ENCODE data around the gene PLCL1.

Gene PLCL1

DNA sequence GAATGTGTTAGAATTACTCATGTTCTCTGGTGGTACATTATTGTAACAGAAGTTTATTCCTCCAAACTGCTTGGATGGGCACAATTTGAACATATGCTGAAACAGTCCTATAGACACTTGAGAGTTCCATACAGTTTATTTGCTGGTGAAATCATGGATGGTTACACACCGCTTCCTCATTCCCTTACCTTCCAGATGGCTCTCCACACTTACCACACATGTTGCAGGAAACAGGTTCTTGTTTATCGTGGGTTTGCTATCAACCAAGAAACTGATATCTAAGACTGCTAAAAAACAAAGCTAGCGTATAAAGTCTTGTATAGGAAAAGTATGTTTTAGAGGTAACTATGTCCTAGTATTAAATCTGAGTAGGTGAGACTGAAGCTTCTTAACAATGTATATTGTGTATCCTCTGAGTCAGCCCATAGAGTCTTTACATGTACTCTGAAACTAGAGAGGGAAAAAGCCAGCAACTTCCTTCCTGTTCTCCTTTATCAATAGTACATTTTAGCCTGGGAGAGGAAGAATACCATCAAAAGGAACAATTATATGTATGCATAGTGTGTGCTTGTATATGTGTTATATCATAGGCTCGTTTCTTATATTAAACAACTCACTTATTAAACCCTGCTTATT, 313.1 kb downstream of the PLCL1 start:
- no peak for DNase-seq (ENCODE audit: low read depth)

DNA sequence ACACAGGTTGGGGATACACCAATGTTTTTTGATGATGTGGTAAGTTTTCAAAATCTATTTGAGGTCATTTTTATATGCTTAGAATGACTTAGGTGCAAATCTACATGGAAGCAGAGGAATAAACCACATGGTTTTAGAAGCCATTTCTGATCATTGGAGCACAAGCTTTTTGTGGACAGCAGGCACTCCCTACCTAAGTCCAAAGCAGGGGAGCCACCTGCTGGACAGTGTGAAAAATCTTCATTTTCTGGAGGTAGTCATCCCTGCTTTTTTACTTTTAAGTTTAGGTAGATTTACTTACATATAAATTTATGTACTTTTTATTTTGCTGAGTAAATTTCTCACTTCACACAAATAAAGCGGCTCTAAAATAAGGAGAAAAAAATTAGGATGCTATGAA, 323.2 kb downstream of the PLCL1 start:
- DNase-seq (ENCODE audit: low read depth): peak; percentile 26

DNA sequence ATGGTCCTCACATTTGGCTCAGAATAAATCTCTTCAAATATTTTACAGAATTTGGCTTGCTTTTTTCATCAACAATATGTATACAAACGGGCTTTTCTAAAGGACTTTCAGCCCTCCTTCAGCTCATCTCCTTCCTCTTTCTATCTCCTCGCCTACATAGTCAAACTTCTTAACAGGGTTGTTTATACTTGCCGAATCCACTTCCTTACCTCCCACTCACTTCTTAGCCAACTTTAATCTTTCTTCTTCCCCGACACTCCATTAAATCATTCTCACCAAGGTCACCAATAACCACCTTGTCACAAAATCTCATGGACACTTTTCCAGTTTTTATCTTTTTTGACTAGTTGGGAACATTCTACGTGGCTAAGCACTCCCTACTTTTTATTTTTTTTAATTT, 325.2 kb downstream of the PLCL1 start:
- no peak for DNase-seq (ENCODE audit: low read depth)

DNA sequence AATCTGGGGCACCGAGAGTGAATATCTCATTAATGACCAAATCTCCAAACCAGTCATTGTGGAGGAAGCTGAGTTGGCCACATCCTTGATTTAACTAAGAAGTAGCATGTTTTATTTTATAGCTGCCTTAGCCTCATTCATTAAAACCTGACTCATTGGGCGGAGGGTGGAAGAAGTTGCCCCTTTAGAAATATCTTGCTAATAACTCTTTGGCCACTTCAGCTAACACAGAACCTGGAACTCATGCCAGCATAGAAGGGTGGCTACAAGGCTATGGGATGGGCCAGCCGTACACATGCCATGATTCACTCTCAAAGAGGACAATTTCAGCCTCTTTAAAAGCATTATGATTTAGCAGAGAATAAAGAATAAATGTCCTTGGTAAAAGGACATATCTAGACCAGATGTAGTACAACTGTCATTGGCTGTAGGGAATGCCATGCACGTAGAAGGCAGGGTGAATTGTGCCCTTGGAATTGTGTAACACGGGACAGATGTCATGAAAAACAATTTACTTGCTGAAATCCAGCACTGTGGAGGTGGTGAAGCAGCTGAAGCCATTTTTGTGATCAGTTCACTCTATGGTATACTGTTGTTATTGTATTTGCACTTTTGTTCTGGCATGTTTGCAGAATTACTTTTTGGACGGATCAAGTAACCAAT, 330.0 kb downstream of the PLCL1 start:
- no peak for DNase-seq (ENCODE audit: low read depth)

DNA sequence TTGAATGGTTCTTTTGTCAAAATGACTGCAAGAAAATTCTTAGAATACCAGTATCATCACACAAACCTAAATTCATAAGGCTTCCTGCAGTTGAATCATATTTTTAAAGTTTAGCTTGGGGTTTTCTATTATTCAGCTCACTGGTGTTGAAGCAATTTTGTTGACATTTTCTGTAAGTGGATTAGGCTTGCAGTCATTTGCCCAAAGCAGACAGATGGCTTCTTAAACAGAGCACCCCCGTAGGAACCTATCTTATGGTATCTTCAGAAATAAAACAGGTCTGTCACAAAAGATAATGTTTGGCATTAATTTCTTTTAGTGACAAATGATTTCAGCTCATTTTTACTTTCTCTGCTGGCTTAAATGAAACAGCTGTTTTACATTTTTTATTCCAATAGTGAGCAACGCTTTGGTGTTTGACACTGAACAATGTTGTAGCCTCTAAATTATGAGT, 331.1 kb downstream of the PLCL1 start:
- no peak for DNase-seq (ENCODE audit: low read depth)

DNA sequence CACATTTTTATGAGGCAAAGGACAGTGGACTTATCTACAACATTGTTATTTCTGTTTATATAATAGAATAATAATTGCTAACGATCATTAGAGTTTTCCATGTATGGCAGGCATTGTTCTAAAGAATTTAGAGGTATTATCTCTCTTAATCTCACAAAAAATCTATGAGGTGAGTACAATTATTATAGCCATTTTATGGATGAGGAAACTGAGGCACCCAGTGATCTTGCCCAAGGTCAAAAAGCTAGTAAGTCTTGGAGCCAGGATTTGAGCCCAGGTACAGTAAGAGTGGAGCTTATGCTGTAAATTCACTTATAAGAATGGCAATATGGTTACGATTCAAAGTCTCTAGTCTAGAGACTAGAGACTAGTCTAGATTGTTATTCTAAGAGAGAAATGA, 331.7 kb downstream of the PLCL1 start:
- no peak for DNase-seq (ENCODE audit: low read depth)

DNA sequence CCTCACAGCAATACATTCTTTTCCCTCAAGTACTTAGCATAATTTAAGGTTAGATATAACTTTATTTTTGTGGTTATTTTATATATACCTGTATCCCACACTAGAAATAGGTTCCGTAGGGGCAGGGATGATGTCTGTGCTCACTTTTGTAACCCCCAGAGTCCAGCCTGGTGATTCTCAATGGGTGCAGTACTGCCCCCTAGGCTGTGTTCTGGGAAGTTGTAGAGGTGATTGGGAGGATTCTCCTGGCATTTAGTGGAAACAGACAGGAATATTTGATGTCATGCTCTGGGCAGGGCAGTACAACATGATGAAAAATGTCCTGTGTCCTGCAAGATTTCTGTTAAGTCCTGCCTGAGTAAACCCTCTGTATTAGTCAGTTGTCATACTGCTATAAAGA, 333.3 kb downstream of the PLCL1 start:
- no peak for DNase-seq (ENCODE audit: low read depth)

DNA sequence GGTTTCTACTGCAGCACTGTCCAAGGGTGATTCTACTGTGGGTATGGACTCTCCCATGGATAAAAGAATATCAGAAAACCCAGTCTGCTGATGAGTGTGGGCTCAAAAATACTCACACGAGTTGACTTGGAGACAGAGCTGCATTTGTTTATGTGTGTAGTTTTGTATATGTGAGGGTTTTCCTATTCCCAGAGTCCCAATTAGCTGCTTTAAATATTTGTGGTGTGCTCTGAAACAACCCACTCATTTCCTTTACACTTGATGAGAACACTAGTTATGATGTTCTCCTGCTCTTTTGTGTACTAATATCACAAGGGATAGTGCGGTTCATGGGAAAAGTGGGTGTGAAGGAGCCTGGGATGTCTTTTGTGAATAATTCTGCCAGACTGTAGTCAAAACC, 337.3 kb downstream of the PLCL1 start:
- no peak for DNase-seq (ENCODE audit: low read depth)

DNA sequence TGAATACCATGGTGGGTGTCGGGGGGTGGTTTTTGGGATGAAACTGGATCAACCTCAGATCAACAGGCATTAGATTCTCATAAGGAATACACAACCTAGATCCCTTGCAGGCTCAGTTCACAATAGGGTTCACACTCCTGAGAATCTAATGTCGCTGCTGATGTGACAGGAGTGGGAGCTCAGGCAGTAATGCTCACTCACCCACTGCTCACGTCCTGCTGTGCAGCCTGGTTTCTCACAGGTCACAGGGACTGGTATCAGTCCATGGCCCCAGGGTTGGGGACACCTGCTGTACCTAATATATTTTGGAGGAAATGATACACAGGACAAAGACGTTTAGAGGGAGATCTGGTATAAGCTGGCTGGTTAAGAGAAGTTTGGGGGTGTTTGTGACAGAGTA, 338.8 kb downstream of the PLCL1 start:
- no peak for DNase-seq (ENCODE audit: low read depth)

DNA sequence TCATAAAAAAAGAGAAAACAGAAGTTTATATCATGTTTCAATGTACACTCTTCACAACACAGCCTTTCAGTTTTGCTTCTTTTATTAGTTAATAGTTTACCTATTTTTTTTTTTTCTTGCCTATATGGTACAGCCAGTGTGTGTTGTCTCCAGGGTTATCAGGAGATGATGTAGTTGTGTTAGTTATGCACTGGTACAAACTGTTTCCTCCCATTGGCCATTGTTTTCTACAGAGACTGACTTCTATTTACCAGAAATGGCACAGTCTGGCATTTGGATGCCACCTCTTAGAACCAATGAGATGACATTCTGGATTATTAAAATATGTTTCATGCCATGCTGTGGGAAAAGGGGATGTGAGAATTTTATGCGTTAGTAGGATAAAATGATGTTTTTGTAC, 339.4 kb downstream of the PLCL1 start:
- DNase-seq (ENCODE audit: low read depth): no peak

DNA sequence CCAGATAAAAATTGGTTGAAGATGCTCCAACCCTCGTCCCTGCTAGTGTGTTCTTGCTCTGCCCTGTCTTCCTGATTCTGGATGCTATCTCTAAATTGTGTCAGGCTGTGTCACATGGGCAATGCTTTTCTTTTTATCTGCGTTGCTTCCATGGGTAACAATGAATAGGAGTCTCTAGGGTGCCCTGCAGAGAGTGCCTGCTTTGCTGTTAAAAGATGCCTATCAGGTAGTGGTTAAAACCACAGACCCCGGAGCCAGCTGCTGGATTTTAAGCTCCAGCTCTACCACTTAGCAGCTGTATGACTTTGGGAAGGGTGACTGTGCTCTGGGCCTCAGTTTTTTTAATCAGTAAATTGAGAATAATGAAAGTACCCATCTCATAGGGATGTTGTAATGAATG, 340.3 kb downstream of the PLCL1 start:
- no peak for DNase-seq (ENCODE audit: low read depth)

DNA sequence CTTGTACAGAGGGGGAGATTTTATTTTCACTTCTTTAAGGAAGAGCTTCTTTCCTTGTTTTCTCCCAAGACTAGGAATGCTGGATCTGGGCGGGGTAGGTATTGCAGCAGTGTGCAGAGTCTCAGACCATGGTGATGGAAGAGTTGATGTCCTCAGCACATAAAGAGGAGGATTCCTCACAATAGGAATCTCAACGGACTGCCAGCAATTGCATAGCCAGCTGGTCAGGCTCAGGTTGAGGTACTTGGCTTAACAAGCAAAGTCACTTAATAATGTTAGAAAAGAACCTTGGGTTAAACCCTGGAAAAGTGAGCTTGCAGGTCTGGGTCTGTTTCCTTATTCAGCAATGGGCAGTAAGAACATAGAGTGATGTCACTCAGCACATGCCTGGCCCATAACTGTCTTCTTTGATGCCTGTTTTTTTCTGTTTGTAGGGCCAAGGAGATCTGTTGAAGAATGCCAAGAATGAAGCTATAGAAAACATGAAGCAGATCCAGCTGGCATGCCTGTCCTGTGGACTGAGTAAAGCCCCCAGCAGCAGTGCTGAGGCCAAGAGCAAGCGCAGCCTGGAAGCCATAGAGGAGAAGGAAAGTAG, 342.1 kb downstream of the PLCL1 start:
- DNase-seq (ENCODE audit: low read depth): no peak

DNA sequence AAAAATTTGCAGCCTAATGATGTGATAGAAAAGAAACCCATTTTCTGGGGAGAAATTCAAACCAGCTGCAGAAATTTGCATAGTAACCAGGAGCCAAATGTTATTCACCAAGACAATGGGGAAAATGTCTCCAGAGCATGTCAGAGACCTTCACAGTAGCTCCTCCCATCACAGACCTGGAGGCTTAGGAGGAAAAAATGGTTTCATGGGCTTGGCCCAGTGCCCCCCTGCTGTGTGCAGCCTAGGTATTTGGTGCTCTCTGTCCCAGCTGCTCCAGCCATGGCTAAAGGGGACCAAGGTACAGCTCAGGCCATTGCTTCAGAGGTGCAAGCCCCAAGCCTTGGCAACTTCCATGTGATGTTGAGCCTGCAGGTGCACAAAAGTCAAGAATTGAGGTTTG, 352.9 kb downstream of the PLCL1 start:
- DNase-seq (ENCODE audit: low read depth): no peak

DNA sequence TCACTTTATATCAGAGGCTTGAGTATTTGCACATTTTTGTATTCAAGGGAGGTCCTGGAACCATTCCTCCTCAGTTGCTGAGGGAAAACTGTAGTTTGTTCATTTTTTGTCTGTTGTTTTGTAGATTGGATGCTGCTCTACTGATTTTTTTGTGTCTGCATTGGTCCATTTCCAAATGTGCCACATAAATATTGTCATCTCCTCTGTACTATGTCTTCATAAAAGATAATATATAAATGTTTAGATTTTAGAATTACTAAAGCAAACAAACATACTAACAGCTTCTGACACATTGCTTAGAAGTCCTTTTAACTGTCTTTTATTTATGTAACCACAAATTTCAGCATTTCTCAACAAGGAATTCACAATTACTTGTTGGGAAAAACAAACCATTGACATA, 356.8 kb downstream of the PLCL1 start:
- DNase-seq (ENCODE audit: low read depth): no peak

DNA sequence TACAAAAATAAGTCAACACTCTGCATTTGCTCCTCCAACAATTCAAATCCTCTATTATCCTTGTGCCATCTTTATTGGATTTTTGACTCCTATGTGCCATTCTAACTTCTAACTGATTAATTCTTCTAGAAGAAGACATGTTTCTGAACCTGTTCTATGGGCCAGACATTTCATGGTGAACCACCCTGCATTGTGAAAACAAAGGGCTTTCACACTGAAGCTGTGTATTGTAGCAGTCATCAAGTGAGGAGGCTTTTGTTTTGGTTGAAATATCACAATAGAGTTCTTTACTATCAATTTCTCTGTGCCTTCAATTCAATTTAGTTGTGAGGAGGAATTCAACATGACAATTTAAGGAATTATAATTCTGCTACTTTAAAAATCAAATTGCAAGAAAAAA, 357.9 kb downstream of the PLCL1 start:
- no peak for DNase-seq (ENCODE audit: low read depth)

DNA sequence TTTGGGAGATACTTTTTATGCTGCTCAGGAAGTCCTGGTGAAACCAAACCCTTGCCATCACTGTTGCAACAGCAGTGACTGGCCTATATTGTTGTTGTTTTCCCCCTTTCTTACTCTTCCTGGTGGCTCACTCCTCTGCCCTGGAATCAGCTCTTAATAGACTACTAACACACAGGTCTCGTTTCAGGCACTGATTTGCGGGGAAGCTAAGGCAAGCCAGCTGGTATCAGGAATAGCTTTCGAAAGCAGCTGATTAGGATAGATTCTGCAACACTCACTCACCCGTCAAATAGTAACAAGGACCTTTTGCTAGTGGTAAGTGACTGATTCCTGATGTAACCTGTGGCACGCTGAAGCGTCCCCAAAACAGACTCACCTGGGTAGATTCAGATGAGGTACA, 360.4 kb downstream of the PLCL1 start:
- DNase-seq (ENCODE audit: low read depth): no peak

DNA sequence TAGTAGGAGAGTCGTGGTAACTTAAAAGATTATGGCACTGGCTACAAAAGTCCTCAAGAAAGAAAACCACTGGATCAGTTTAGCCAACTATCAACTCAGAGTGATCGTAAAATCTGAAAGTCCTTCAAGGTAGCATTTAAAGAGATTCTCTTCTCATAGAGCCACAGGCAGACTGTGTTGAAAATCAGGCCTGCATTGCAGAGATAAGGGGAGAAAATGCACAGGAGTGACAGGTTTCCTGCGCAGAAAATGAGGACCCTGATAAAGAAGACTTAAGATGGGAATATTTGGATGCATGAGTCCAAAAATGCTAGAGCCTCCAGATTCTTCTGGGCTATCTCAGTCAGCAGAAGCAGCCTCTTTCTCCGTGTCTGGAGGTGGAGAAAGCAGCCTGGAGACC, 360.9 kb downstream of the PLCL1 start:
- no peak for DNase-seq (ENCODE audit: low read depth)

DNA sequence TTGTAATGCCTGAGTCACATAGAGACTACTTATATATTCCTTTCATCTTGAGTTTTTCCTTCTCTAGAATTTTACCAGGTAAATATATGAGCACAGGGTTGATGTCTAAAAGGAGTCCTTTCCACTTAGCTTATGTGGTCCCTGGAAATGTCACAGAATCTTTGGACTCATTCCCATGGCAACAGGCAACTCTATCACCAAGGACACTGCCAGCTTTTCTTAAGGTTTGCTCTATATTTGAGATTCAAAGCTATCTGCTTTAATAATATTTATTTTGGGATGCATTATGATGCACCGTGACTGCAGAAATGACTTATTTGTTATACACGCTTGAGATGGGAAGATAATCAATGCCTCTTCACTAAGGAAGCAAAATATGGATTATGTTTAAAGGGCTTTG, 363.0 kb downstream of the PLCL1 start:
- no peak for DNase-seq (ENCODE audit: low read depth)

DNA sequence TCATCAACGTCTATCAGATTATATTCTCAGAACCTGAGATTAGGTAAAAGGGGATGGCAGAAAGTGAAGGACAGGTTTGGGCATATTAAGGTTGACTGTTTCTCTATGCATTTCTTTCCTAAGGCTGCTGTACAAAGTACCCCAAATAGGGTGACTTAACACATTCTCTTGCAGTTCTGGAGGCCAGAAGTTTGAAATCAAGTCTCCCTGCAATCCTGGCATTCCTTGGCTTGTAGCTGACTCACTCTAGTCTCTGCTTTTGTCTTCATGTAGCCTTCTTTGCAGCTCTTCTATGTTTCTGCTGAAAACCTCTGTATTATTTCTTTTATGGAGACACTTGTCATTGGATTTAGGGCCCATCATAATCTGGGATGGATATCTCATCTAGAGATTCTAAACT, 364.3 kb downstream of the PLCL1 start:
- no peak for DNase-seq (ENCODE audit: low read depth)

DNA sequence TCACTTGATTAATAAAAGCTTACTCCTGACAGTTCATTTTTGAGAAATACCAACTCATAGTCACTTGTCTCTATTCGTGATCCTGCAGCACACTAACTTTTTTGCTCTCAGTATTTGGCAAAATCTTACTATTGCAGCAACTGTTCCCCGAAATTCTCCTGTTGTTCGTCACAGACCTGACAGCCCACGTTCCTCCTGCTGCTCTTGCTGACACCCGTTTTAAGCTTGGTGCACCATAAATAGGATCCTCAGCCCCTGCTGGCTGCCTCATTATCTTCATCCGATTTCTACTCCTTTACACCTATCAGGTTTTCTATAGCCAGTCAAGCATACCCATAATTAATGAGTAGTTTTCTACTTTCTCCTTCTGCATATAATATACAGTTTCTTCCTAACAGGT, 368.8 kb downstream of the PLCL1 start:
- DNase-seq (ENCODE audit: low read depth): no peak

DNA sequence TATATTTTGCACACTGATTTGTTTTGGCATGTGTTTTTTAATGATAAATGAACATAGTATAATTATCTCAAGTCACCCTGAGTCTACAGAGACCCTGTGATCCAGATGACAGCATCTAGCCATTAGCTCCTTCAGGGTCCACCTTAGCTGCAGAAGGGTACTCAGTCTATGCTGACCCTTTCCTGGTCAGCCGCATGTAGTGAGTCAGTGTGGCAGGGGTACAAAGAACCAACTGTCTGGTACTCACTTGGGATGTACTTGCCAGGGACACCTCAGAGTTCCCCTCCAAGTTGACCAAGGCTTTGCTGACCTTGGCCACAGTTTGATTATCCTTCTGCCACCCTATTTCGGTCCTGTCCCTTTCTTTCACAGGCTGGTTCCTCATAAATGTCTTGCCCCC, 369.5 kb downstream of the PLCL1 start:
- no peak for DNase-seq (ENCODE audit: low read depth)

DNA sequence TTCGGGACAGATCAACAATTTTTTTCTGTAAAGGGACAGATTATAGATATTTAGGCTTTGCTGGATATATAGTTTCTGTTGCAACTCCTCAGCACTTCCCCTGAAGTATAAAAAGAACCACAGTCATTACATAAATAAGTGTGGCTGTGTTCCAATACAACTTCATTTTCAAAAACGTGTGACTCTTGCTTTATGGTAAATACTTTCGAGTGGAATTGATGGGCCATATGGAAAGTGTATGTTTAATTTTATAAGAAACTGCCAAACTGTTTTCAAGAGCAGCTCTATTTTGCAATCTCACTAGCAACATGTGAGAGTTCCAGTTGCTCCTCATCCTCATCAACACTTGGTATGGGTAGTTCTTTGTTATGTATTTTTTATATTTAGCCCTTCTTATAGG, 370.9 kb downstream of the PLCL1 start:
- DNase-seq (ENCODE audit: low read depth): no peak

DNA sequence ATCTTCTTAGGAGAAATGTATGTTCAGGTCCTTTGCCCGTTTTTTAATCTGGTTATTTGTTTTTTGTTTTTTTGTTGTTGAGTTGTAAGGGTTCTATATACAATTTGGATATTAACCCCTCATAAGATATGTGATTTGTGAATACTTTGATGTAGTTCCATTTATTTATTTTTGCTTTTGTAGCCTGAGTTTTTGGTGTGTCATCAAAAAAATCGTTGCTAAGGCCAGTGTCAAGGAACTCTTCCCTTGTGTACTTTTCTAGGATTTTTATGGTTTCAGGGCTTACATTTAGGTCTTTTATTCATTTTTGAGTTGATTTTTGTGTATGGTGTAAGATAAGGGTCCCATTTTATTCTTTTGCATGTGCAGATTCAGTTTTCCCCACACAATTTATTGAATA, 372.6 kb downstream of the PLCL1 start:
- no peak for DNase-seq (ENCODE audit: low read depth)

DNA sequence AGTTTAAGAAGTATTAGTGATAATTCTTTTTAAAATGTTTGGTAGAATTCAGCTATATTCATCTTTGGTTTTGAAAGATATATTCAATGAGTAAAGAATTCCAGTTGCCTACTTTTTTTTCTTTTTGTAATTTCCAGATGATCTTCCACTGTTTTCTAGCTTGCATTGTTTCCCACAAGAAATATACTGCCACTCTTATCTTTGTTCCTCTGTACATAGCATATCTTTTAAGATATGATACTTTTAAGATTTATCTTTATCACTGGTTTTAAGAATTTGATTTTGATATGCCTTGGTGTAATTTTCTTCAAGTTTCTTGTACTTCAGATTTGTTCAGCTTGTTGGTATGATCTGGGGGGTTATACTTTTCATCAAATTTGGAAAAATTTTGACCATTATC, 374.4 kb downstream of the PLCL1 start:
- no peak for DNase-seq (ENCODE audit: low read depth)

All from activated T-cell treated with anti-CD3 and anti-CD28 coated beads for 48 hours (primary cell).